T-cell (primary cell): Measurements from ENCODE around the gene TM4SF1. TPM values are rescaled to one million over a fixed set of nuclear protein-coding genes. Genes with fewer than 3 reads are reported as not detected.
"Not testable (repeated sequence)": the region's sequence is repeated elsewhere in the genome, so short reads cannot be mapped to it uniquely, and the experiment has no call there.

Experiments
- ATAC-seq, 4 experiments: fragments of 200-7000 bp in 3 of 4; fragments of 150-1000 bp in 1 of 4; cut with Tn5 transposase; replicated peaks in 1 of 4; 1 replicate in 3 of 4; 2 replicates in 1 of 4; pipeline ENCODE4 v1.10.0; 2021; ENCODE audit warnings: moderate library complexity in 3 of 4, mild to moderate bottlenecking in 2 of 4, moderate number of reproducible peaks in 1 of 4
- CTCF ChIA-PET, 2 donors: fragments of 300-600 bp; sonication (Branson Sonifier 250); formaldehyde crosslinking; loops; one replicate each; lab custom pipeline; 2022; ENCODE audit warnings: antibody characterized with exemption in 2 of 2; lab: Charles Lee
- POLR2A ChIA-PET, 2 donors: fragments of 300-600 bp; sonication (Branson Sonifier 250); formaldehyde crosslinking; loops; one replicate each; lab custom pipeline; 2022; ENCODE audit warnings: antibody characterized with exemption in 2 of 2; lab: Charles Lee
- DNase-seq, 35 experiments: peaks; one replicate each; pipeline versions ENCODE4 v3.0.0 to v3.0.0-alpha.2; 2013 to 2023
- H3K27ac ChIP-seq: one replicate; pipeline ENCODE4 v1.5.1; 2013; ENCODE audit warnings: low read length
- H3K27me3 ChIP-seq, 2 experiments: replicated peaks in 1 of 2; 1 replicate in 1 of 2; 2 replicates in 1 of 2; pipeline versions ENCODE4 v1.6.1 to v1.7.0; 2013; ENCODE audit warnings: low read length in 1 of 2, mixed read lengths in 1 of 2; ENCODE audit not compliant: control insufficient read depth in 2 of 2, insufficient read depth in 2 of 2; ENCODE audit errors: extremely low read depth in 1 of 2
- H3K36me3 ChIP-seq, 2 donors: 1 replicate in 1 of 2; 2 replicates in 1 of 2; pipeline versions ENCODE4 v1.6.1 to v1.7.0; 2013; ENCODE audit warnings: low read length in 1 of 2; ENCODE audit not compliant: control insufficient read depth in 2 of 2, insufficient read depth in 1 of 2; ENCODE audit errors: extremely low read depth in 1 of 2
- H3K4me1 ChIP-seq, 2 experiments: 1 replicate in 1 of 2; 2 replicates in 1 of 2; pipeline versions ENCODE4 v1.6.1 to v1.7.0; 2013; ENCODE audit warnings: low read length in 2 of 2, mixed read lengths in 1 of 2; ENCODE audit not compliant: insufficient read depth in 2 of 2, control insufficient read depth in 1 of 2; ENCODE audit errors: extremely low read depth in 1 of 2
- H3K4me3 ChIP-seq, 2 donors: 1 replicate in 1 of 2; 2 replicates in 1 of 2; pipeline versions ENCODE4 v1.5.1 to v1.7.0; 2013; ENCODE audit warnings: mild to moderate bottlenecking in 2 of 2, low read length in 1 of 2, moderate library complexity in 1 of 2; ENCODE audit not compliant: control insufficient read depth in 1 of 2; ENCODE audit errors: extremely low read depth in 1 of 2
- H3K9me3 ChIP-seq: 2 replicates; pipeline ENCODE4 v1.7.0; 2013
- H3K27ac Mint-ChIP-seq, 2 donors: one replicate each; pipeline ENCODE4 v1.8.0; 2020 to 2021; ENCODE audit warnings: mild to moderate bottlenecking in 2 of 2, mixed read lengths in 2 of 2
- H3K27me3 Mint-ChIP-seq, 2 donors: one replicate each; pipeline ENCODE4 v1.8.0; 2021 to 2022; ENCODE audit warnings: mixed read lengths in 2 of 2
- H3K36me3 Mint-ChIP-seq: one replicate; pipeline ENCODE4 v1.8.0; 2021; ENCODE audit warnings: mixed read lengths
- H3K4me1 Mint-ChIP-seq, 3 donors: one replicate each; pipeline ENCODE4 v1.8.0; 2020 to 2022; ENCODE audit warnings: mixed read lengths in 3 of 3, mild to moderate bottlenecking in 1 of 3
- H3K4me3 Mint-ChIP-seq, 3 donors: one replicate each; pipeline ENCODE4 v1.8.0; 2020 to 2022; ENCODE audit warnings: mild to moderate bottlenecking in 3 of 3, mixed read lengths in 3 of 3, moderate library complexity in 3 of 3
- H3K9me3 Mint-ChIP-seq, 3 donors: one replicate each; pipeline ENCODE4 v1.8.0; 2020 to 2022; ENCODE audit warnings: mixed read lengths in 3 of 3
- WGBS: methylation state at CpG from one replicate; pipeline ENCODE4 v1.1.5; 2013; ENCODE audit warnings: missing lambda C conversion rate; ENCODE audit not compliant: insufficient coverage; 5-methylcytosine and 5-hydroxymethylcytosine counted together
- total RNA-seq, 35 experiments: library from RNA in 6 of 35; stranded (reverse) in 6 of 35; fragments of 120-200 nt in 1 of 35; gene quantifications; one replicate each; pipeline versions ENCODE4 v1.2.1 to v1.2.4 and lab custom pipeline; 2013 to 2026

Gene TM4SF1
- total RNA-seq, 5 donors from 2014 or later (not counting 1 experiment from before 2014, with no cell fraction given): 0.76 to 1.0 (median 0.79) TPM; not detected in 2

- H3K9me3 Mint-ChIP-seq, H3K4me1 ChIP-seq, H3K4me3 ChIP-seq, H3K27ac Mint-ChIP-seq, DNase-seq, POLR2A ChIA-PET, H3K36me3 Mint-ChIP-seq, H3K36me3 ChIP-seq, H3K4me3 Mint-ChIP-seq, H3K4me1 Mint-ChIP-seq, ATAC-seq, H3K27ac ChIP-seq, CTCF ChIA-PET, H3K9me3 ChIP-seq: not testable (repeated sequence)
- H3K27me3 ChIP-seq: peaks cover 0 to 10% of the 10 kb centered on the region in 2 experiments
- peaks cover 11 to 28% of the 10 kb centered on the region in 2 donors for H3K27me3 Mint-ChIP-seq
- WGBS: no CpG with 5 or more reads among the region's 32 CpGs
Observed at GRCh38 chr3:149380220-149380619, 2.8 kb upstream of the TM4SF1 start.

GRCh38 chr3:149378478-149379309, 1.2 kb upstream of the TM4SF1 start:
- Mint-ChIP-seq H3K27me3 (peaks cover 14 to 25% of the 10 kb centered on the region in 2 donors), H3K4me1 (peaks cover 0 to 1% (median 0%) of the 10 kb centered on the region in 3 donors), H3K9me3 (no peaks in the 10 kb centered on the region), H3K27ac (no peak overlapping the region), H3K36me3 (no peaks in the 10 kb centered on the region), H3K4me3 (no peak overlapping the region)
- ChIA-PET POLR2A (no interaction called here), CTCF (no interaction called here)
- peaks cover 0 to 10% of the 10 kb centered on the region in 2 experiments for H3K27me3 ChIP-seq
- H3K4me3 ChIP-seq: no peak overlapping the region
- H3K9me3 ChIP-seq: no peaks in the 10 kb centered on the region
- no peak overlapping the region for H3K27ac ChIP-seq
- H3K36me3 ChIP-seq: no peaks in the 10 kb centered on the region
- no peak for DNase-seq
- no peaks in the 10 kb centered on the region for H3K4me1 ChIP-seq
- 82% methylated on average over 9 of the region's 9 CpGs for WGBS
- ATAC-seq: no peak

DNA sequence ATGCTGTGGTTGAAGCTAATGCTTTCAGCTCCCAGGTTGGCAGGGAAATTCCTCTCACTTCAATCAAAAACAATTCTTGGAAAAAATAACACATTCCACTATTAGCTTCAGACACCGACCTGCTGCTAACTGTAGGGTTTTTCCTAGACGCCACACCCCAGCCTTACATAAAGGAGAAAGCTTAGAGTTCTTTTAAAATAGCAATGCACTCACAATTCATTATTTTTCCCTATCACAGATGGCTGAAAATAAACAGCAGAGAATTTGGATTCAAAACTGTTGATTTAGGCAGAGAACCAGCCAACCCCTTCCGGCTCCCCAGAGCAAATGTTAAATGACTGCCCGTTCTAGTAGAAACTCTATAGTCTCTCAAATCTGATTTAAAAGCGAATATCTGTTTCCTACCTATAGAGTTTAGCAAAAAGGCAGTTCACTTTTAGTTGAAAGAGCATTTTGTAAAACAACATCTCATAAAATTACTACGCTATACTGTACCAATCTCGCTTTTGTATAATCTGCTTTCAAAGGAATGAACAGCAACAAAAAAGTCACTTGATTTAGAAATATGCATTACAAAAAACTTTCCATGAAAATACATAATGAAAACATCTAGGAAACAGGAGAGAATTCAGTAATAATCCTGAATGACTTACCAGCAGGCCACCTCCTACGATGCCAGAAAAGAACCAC, 586 bp downstream of the TM4SF1 start:
- H3K4me3 ChIP-seq: no peak overlapping the region
- Mint-ChIP-seq H3K4me3 (no peak overlapping the region), H3K27me3 (peaks cover 12 to 25% of the 10 kb centered on the region in 2 donors), H3K9me3 (no peaks in the 10 kb centered on the region), H3K4me1 (peaks cover 0 to 1% (median 0%) of the 10 kb centered on the region in 3 donors), H3K36me3 (no peaks in the 10 kb centered on the region), H3K27ac (no peak overlapping the region)
- ChIA-PET POLR2A (no interaction called here), CTCF (no interaction called here)
- no peaks in the 10 kb centered on the region for H3K36me3 ChIP-seq
- no peak for ATAC-seq
- no peak overlapping the region for H3K27ac ChIP-seq
- no peaks in the 10 kb centered on the region for H3K4me1 ChIP-seq
- peaks cover 0 to 7% of the 10 kb centered on the region in 2 experiments for H3K27me3 ChIP-seq
- no peak for DNase-seq
- no peaks in the 10 kb centered on the region for H3K9me3 ChIP-seq
- WGBS: 80% methylated on average over 1 of the region's 8 CpGs

DNA sequence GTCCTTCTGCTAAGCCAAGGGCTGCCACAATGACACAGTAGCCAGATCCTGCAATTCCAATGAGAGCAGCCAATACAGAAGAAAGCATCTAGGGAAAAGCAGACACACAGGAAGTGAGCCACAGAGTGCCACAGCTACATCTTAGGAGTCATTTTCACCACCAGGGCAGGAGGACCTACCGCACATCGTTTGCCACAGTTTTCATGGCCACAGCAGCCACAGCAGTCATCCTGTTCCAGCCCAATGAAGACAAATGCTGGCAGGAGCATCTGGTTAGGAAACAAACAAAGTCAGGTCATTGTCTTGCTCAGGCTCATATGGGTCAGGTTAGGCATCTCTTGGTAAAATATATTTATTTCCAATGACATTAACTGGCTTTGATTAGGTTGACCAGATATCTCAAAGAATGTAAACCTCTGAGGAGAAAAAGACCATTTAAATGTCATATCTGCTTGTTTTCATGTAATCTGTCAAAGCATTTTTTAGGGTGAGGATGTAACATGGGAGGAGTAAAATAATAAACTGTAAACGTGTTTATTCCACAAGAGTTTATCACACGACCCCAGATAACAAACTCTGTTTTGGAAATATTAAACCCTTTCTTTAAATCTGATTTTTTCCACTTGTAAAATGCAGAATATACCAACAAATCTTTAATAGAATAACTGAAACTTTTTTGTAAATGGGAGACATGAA, 1.8 kb downstream of the TM4SF1 start:
- Histone ChIP-seq H3K9me3 (no peaks in the 10 kb centered on the region), H3K4me1 (no peaks in the 10 kb centered on the region), H3K27ac (no peak overlapping the region), H3K36me3 (no peaks in the 10 kb centered on the region), H3K27me3 (peaks cover 0 to 3% of the 10 kb centered on the region in 2 experiments), H3K4me3 (no peak overlapping the region)
- no peak overlapping the region for H3K27ac Mint-ChIP-seq
- no peaks in the 10 kb centered on the region for H3K36me3 Mint-ChIP-seq
- ChIA-PET CTCF (no interaction called here), POLR2A (no interaction called here)
- no peak overlapping the region for H3K4me3 Mint-ChIP-seq
- 91% methylated on average over 2 of the region's 4 CpGs for WGBS
- H3K27me3 Mint-ChIP-seq: peaks cover 12 to 23% of the 10 kb centered on the region in 2 donors
- no peaks in the 10 kb centered on the region for H3K9me3 Mint-ChIP-seq
- ATAC-seq (no peak), DNase-seq (no peak)
- H3K4me1 Mint-ChIP-seq: peaks cover 0 to 1% (median 0%) of the 10 kb centered on the region in 3 donors

DNA sequence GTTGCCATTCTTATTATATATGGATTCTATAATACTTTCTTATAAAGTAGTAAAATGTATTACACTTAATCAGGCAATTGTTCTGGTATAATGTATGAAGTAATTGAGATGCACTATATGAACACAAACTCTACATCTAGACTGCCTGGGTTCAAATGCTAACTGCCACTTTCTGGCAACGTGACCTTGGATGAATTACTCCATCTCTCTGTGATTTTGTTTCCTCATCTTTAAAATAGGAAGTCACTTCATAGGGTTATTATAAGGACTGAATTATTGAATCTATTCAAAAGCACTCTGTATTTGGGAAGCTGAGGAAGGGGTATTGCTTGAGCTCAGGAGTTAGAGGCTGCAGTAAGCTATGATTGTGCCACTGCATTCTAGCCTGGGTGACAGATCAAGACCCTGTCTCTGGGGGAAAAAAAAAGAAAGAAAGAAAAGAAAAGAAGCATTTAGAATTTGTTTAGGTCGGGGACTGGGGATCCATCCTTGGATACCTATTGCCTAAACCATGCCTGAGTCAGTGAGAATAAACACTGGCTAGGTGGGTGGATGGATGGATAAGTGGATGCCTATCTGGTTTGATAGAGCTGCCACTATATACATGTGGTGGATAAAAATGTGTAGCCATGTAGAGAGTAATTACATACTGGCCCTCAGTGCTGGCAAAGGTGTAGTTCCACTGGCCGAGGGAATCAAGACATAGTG, 2.5 kb downstream of the TM4SF1 start:
- no peak for DNase-seq
- H3K27ac ChIP-seq: no peak overlapping the region
- no peaks in the 10 kb centered on the region for H3K4me1 ChIP-seq
- no peaks in the 10 kb centered on the region for H3K9me3 ChIP-seq
- peaks cover 12 to 23% of the 10 kb centered on the region in 2 donors for H3K27me3 Mint-ChIP-seq
- H3K36me3 ChIP-seq: no peaks in the 10 kb centered on the region
- no peaks in the 10 kb centered on the region for H3K36me3 Mint-ChIP-seq
- peaks cover 0 to 3% of the 10 kb centered on the region in 2 experiments for H3K27me3 ChIP-seq
- no peak overlapping the region for H3K27ac Mint-ChIP-seq
- no peaks in the 10 kb centered on the region for H3K9me3 Mint-ChIP-seq
- 93% methylated on average over 2 of the region's 3 CpGs for WGBS
- ChIA-PET CTCF (no interaction called here), POLR2A (no interaction called here)
- H3K4me3 Mint-ChIP-seq: no peak overlapping the region
- no peak overlapping the region for H3K4me3 ChIP-seq
- ATAC-seq: no peak
- peaks cover 0 to 1% (median 0%) of the 10 kb centered on the region in 3 donors for H3K4me1 Mint-ChIP-seq

GRCh38 chr3:149374391-149374790, 3.1 kb downstream of the TM4SF1 start:
- CTCF ChIA-PET: no interaction called here
- Histone ChIP-seq H3K9me3 (no peaks in the 10 kb centered on the region), H3K4me1 (no peaks in the 10 kb centered on the region), H3K4me3 (no peak overlapping the region), H3K27me3 (peaks cover 0 to 3% of the 10 kb centered on the region in 2 experiments), H3K27ac (no peak overlapping the region), H3K36me3 (no peaks in the 10 kb centered on the region)
- Mint-ChIP-seq H3K9me3 (no peaks in the 10 kb centered on the region), H3K4me3 (no peak overlapping the region), H3K36me3 (no peaks in the 10 kb centered on the region), H3K4me1 (peaks cover 0 to 1% (median 0%) of the 10 kb centered on the region in 3 donors), H3K27ac (no peak overlapping the region), H3K27me3 (peaks cover 12 to 23% of the 10 kb centered on the region in 2 donors)
- ATAC-seq (no peak), DNase-seq (no peak)
- POLR2A ChIA-PET: no interaction called here
- no CpG with 5 or more reads among the region's 1 CpG for WGBS
